HCT116 (cell line): ENCODE measurements around the gene FAM20C.

Source experiments
- POLR2A ChIP-seq: IDR thresholded peaks from 2 replicates; pipeline ENCODE4 v1.7.0; 2011; ENCODE audit warnings: borderline replicate concordance; ENCODE audit not compliant: insufficient read depth, insufficient read length; ENCODE audit errors: extremely low read depth
- RAD21 ChIP-seq: IDR thresholded peaks from 2 replicates; pipeline ENCODE4 v1.6.1; 2012; ENCODE audit warnings: low read depth, mild to moderate bottlenecking
- TF ChIP-seq, protein P1 (sequence below), 3 experiments: fragments of 200-600 bp in 1 of 3; sonication (generic) in 1 of 3; IDR thresholded peaks in 2 of 3; conservative IDR thresholded peaks in 1 of 3; 2 replicates each; pipeline ENCODE4 v1.5.1; 2012 to 2017; ENCODE audit warnings: low read depth in 2 of 3, low read length in 2 of 3, antibody characterized with exemption in 1 of 3, borderline replicate concordance in 1 of 3, control low read depth in 1 of 3, mild to moderate bottlenecking in 1 of 3, mixed read lengths in 1 of 3, mixed run types in 1 of 3, moderate library complexity in 1 of 3; ENCODE audit not compliant: insufficient read depth in 1 of 3
- TF ChIP-seq, protein P2 (sequence below): IDR thresholded peaks from 2 replicates; pipeline ENCODE4 v1.6.1; 2012; ENCODE audit warnings: low read depth

DNA sequence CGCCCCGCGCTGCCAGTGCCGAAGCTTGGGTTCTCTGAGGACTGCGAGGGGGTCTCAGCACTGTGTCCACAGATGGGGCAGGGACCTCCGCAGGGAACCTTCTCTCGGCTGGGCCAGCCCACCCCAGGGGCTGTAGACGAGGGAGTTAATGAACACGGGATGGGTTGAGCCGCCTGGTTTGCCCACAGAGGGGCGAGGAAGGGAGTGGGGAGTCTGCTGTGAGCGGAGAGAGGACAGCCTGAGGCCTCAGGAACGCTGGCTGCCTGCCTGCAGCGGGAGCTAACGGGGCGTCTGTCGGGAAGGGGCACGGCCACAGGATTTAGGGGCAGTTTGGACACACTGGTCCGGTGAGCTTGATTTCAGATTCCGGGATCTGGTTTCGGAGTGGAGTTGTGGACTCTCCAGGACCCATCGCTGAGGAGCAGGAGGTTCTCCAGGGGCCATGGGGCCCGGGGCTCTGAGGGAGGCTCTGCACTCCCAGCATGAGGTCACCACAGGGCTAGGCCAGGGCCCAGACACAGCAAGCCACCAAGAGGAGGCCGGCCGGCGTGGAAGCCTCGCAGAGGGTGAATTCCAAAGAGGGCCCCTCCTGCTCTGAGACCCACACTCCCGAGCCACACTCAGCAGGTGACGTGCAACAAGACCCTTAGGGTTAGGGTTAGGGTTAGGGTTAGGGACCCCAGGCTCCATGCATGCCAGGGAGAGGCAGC, 19.0 kb upstream of the FAM20C start:
- TF ChIP-seq, protein P1, sequence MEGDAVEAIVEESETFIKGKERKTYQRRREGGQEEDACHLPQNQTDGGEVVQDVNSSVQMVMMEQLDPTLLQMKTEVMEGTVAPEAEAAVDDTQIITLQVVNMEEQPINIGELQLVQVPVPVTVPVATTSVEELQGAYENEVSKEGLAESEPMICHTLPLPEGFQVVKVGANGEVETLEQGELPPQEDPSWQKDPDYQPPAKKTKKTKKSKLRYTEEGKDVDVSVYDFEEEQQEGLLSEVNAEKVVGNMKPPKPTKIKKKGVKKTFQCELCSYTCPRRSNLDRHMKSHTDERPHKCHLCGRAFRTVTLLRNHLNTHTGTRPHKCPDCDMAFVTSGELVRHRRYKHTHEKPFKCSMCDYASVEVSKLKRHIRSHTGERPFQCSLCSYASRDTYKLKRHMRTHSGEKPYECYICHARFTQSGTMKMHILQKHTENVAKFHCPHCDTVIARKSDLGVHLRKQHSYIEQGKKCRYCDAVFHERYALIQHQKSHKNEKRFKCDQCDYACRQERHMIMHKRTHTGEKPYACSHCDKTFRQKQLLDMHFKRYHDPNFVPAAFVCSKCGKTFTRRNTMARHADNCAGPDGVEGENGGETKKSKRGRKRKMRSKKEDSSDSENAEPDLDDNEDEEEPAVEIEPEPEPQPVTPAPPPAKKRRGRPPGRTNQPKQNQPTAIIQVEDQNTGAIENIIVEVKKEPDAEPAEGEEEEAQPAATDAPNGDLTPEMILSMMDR (IDR thresholded peaks at IDR 0.05 in 2 of 3, conservative IDR thresholded peaks at IDR 0.05 in 1 of 3; ENCODE audit: borderline replicate concordance in 1 of 3, insufficient read depth in 1 of 3, low read depth in 2 of 3, low read length in 2 of 3) = no peak
- no peak for TF ChIP-seq RAD21
- TF ChIP-seq, protein P2, sequence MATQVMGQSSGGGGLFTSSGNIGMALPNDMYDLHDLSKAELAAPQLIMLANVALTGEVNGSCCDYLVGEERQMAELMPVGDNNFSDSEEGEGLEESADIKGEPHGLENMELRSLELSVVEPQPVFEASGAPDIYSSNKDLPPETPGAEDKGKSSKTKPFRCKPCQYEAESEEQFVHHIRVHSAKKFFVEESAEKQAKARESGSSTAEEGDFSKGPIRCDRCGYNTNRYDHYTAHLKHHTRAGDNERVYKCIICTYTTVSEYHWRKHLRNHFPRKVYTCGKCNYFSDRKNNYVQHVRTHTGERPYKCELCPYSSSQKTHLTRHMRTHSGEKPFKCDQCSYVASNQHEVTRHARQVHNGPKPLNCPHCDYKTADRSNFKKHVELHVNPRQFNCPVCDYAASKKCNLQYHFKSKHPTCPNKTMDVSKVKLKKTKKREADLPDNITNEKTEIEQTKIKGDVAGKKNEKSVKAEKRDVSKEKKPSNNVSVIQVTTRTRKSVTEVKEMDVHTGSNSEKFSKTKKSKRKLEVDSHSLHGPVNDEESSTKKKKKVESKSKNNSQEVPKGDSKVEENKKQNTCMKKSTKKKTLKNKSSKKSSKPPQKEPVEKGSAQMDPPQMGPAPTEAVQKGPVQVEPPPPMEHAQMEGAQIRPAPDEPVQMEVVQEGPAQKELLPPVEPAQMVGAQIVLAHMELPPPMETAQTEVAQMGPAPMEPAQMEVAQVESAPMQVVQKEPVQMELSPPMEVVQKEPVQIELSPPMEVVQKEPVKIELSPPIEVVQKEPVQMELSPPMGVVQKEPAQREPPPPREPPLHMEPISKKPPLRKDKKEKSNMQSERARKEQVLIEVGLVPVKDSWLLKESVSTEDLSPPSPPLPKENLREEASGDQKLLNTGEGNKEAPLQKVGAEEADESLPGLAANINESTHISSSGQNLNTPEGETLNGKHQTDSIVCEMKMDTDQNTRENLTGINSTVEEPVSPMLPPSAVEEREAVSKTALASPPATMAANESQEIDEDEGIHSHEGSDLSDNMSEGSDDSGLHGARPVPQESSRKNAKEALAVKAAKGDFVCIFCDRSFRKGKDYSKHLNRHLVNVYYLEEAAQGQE = no peak
- TF ChIP-seq POLR2A = no peak
